Pancreas (tissue), 10 donors: Measurements from ENCODE around the gene DBF4. TPM values are rescaled to one million over a fixed set of nuclear protein-coding genes. Genes with fewer than 3 reads are reported as not detected.
"Not testable (repeated sequence)": the region's sequence is repeated elsewhere in the genome, so short reads cannot be mapped to it uniquely, and the experiment has no call there.

Experiments used
- ATAC-seq, 4 donors: fragments of 200-7000 bp; cut with Tn5 transposase; one replicate each; pipeline versions ENCODE4 v1.8.0 to v1.9.1; 2020; ENCODE audit warnings: mild to moderate bottlenecking in 4 of 4, moderate library complexity in 4 of 4
- DNase-seq, 6 donors: peaks; one replicate each; pipeline ENCODE4 v3.0.0-alpha.2; 2020
- FAIRE-seq: peaks from 2 replicates; lab custom pipeline; 2012; peaks lifted over from hg19 to GRCh38; lab: Jason Lieb, UNC
- H3K27ac ChIP-seq, 4 donors: fragments of 200-600 bp; sonication (generic); 1 replicate in 3 of 4; 2 replicates in 1 of 4; pipeline versions ENCODE4 v1.5.0 to v1.8.0; 2020
- H3K27me3 ChIP-seq, 4 donors: fragments of 200-600 bp; one replicate each; pipeline ENCODE4 v1.8.0; 2021
- H3K36me3 ChIP-seq, 3 donors: fragments of 200-600 bp; sonication (generic) in 1 of 3; one replicate each; pipeline versions ENCODE4 v1.5.0 to v1.8.0; 2020 to 2021
- H3K4me1 ChIP-seq, 3 donors: fragments of 200-600 bp; one replicate each; pipeline ENCODE4 v1.8.0; 2021
- H3K4me3 ChIP-seq, 4 donors: fragments of 200-600 bp; sonication (generic) in 2 of 4; one replicate each; pipeline versions ENCODE4 v1.5.0 to v1.8.0; 2020 to 2021
- H3K9me3 ChIP-seq, 4 donors: fragments of 200-600 bp; one replicate each; pipeline ENCODE4 v1.8.0; 2021
- WGBS, 2 donors: extraction: QIAGEN DNeasy Blood & Tissue Kit; methylation state at CpG; one replicate each; pipeline ENCODE4 v1.1.7; 2013; 5-methylcytosine and 5-hydroxymethylcytosine counted together
- intact Hi-C, 3 donors: fragments of 100-400 bp; cut with DNase I; formaldehyde crosslinking; loops; one replicate each; pipeline versions ENCODE4 v1.11.1 to v1.14.2; 2022
- polyA plus RNA-seq, 2 donors: library from polyadenylated mRNA; stranded (reverse); fragments of 200-250 nt; gene quantifications; one replicate each; pipeline ENCODE4 v1.2.3, GENCODE V29; 2013
- total RNA-seq, 6 donors: library from RNA; stranded (reverse); fragmentation: NEBNext Ultra II Directional in 4 of 6; extraction: Animal tissue kit (Norgen Biotek cat#: 25700) in 4 of 6; gene quantifications; one replicate each; pipeline versions ENCODE4 v1.2.1 to v1.2.4, GENCODE V29; 2021 to 2023
- TF ChIP-seq, protein P1 (sequence below), 4 donors: fragments of 200-600 bp; sonication (generic) in 3 of 4; IDR thresholded peaks; one replicate each; pipeline versions ENCODE4 v1.5.0 to v1.8.0; 2021; ENCODE audit warnings: antibody characterized with exemption in 4 of 4
- donor health status: healthy with polysubstance abuse.
- donor health status: DM: no; HTN: no; CAD: no; lungs with moderate emphysema.
- donor health status: DM: no; HTN: no; CAD: no.
- donor health status: control.
- donor health status: control.
- donor health status: Bipolar disorder and iron deficiency.
- donor health status: DM: yes; HTN: yes; CAD: no.
- donor health status: DM: no; HTN: no; CAD: no.
- donor health status: DM: no; HTN: no; CAD: no.
- donor health status: DM: yes; HTN: yes; CAD: no.

DBF4 gene
- total and polyA plus RNA-seq, 8 donors, result 2.3 to 4.4 (median 3.4) TPM

DNA sequence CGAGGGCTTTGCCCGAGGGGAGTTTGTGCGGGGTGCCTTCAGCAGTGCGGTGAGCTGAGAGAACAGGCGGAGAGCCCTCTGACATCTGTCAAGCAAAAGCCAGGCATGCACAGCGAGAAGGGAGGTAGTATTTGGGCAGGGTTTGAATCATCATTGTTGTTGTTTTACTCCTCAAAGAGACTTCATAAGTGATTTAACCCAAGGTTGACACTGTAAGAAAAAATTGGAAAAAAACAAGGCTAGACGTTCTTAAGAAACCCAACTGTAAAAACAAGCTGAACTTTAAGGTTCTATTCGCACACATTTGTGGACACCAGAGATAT lies 59.1 kb downstream of the DBF4 start:
- no peak overlapping the region for H3K27ac ChIP-seq
- H3K27me3 ChIP-seq, result no peaks in the 10 kb centered on the region
- ATAC-seq (no peak), DNase-seq (no peak), FAIRE-seq (no peak)
- H3K9me3 ChIP-seq, result no peaks in the 10 kb centered on the region
- intact Hi-C loops, result no loop called here
- WGBS, 2 donors, result 39 to 50% methylated on average over 8 of the region's 8 CpGs
- H3K4me1 ChIP-seq, result no peaks in the 10 kb centered on the region
- TF ChIP-seq, protein P1, sequence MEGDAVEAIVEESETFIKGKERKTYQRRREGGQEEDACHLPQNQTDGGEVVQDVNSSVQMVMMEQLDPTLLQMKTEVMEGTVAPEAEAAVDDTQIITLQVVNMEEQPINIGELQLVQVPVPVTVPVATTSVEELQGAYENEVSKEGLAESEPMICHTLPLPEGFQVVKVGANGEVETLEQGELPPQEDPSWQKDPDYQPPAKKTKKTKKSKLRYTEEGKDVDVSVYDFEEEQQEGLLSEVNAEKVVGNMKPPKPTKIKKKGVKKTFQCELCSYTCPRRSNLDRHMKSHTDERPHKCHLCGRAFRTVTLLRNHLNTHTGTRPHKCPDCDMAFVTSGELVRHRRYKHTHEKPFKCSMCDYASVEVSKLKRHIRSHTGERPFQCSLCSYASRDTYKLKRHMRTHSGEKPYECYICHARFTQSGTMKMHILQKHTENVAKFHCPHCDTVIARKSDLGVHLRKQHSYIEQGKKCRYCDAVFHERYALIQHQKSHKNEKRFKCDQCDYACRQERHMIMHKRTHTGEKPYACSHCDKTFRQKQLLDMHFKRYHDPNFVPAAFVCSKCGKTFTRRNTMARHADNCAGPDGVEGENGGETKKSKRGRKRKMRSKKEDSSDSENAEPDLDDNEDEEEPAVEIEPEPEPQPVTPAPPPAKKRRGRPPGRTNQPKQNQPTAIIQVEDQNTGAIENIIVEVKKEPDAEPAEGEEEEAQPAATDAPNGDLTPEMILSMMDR (IDR thresholded peaks at IDR 0.05), result no peak
- peak overlapping the region in 2 of 4 donors; percentile 49 to 63 for H3K4me3 ChIP-seq
- no peaks in the 10 kb centered on the region for H3K36me3 ChIP-seq

DNA sequence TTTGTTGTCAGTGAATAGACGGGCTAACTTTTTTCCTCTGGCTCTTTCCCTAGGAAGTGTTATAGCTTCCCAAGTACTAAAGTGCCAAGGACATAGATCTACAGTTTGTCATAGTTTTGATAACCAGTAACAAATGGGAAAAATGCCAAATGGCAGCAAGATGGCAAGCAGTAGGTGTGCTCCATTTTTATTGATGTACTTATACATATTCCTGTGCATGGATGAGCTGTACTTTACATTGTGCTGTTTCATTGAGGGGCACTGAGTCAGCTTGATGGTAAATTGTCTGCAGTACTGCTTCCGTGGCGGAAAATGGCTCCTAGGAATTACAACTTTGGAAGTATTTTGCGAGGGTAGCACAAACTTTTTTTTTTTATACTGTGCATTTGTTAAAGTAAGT lies 64.8 kb downstream of the DBF4 start:
- Histone ChIP-seq H3K27ac (no peak overlapping the region), H3K4me3 (no peak overlapping the region), H3K9me3 (no peaks in the 10 kb centered on the region), H3K27me3 (no peaks in the 10 kb centered on the region), H3K36me3 (no peaks in the 10 kb centered on the region), H3K4me1 (no peaks in the 10 kb centered on the region)
- TF ChIP-seq, protein P1 (IDR thresholded peaks at IDR 0.05), result no peak
- no peak for DNase-seq
- FAIRE-seq, result no peak
- no peak for ATAC-seq
- 87 to 90% methylated on average over 4 of the region's 4 CpGs for WGBS, 2 donors
- intact Hi-C loops, result no loop called here

DNA sequence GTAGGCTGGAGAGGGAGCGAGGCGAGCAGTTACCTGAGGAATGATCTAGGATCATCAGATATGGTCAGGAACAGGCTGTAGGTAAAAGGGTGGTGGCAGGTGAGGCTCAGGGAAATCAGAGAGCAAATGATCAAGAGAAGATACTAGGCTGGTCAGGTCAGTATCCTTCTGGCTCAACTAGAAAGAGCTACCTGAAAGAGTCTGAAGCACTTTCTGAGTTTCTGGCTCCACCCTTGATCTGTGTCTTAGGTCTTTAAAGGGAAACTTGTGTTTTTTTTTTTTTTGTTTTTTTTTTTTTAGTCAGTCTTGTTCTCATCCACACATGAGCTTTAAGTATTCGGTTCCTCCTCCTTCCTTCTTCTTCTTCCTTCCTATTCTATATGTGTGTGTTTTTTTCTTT lies 68.3 kb downstream of the DBF4 start:
- Histone ChIP-seq H3K27me3 (no peaks in the 10 kb centered on the region), H3K4me1 (no peaks in the 10 kb centered on the region), H3K36me3 (no peaks in the 10 kb centered on the region), H3K4me3 (no peak overlapping the region), H3K27ac (no peak overlapping the region), H3K9me3 (no peaks in the 10 kb centered on the region)
- ATAC-seq (no peak), FAIRE-seq (no peak), DNase-seq (no peak)
- TF ChIP-seq, protein P1 (IDR thresholded peaks at IDR 0.05), result no peak
- intact Hi-C loops, result no loop called here
- WGBS, 2 donors, result 78 to 92% methylated on average over 3 of the region's 3 CpGs

DNA sequence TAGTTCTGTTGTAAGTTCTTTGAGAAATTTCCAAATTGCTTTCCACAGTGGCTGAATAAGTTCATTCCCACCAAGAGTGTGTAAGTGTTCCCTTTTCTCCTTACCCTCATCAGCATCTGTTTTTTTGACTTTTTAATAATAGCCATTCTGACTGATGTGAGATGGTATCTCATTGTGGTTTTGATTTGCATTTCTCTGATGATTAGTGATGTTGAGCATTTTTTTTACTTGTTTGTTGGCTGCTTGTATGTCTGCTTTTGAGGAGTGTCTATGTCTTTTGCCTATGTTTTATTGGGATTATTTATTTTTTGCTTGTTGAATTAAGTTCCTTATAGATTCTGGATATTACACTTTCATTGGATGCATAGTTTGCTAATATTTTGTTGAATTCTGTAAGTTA lies 69.6 kb downstream of the DBF4 start:
- H3K9me3 ChIP-seq, DNase-seq, FAIRE-seq, H3K36me3 ChIP-seq, H3K27ac ChIP-seq, H3K4me1 ChIP-seq, intact Hi-C loops, H3K27me3 ChIP-seq, H3K4me3 ChIP-seq, ATAC-seq: not testable (repeated sequence)

DNA sequence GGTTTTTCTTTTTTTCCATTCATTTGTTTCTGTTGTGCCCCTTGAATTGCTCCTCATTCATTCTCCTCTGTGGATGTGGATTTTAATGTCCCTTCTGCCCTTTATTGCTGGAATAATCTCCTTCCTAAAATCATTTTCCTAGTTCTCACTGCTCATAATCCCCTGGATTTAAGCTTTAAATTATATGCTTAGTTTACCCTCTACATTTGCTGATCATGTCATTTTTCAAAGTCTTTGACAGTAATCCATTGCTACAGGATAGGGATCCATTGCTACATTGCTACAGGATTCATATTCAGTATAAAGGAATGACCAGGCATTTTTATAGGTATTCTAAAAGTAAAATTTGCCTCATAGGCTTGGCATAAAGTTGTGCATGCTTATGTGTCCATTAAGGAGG lies 72.1 kb downstream of the DBF4 start:
- FAIRE-seq (no peak), DNase-seq (no peak)
- intact Hi-C loops, result no loop called here

More for the DNA sequence above, 72.1 kb downstream of the DBF4 start:
- H3K4me3 ChIP-seq, result no peak overlapping the region
- no peaks in the 10 kb centered on the region for H3K9me3 ChIP-seq
- H3K4me1 ChIP-seq, result no peaks in the 10 kb centered on the region
- TF ChIP-seq, protein P1 (IDR thresholded peaks at IDR 0.05), result no peak
- H3K27ac ChIP-seq, result no peak overlapping the region
- no peaks in the 10 kb centered on the region for H3K36me3 ChIP-seq
- no peaks in the 10 kb centered on the region for H3K27me3 ChIP-seq
- no peak for ATAC-seq

Other genes with a start within 250 kb of the DBF4 start
- 1 to 10 TPM in 2 of 6 donors, under 1 TPM in 4; 0.31 to 1.2 (median 0.67) TPM for gene RUNDC3B, start 248.1 kb upstream of the DBF4 start, total RNA-seq
- 1 to 10 TPM in 1 of 2 donors, under 1 TPM in 1; 0.23 to 1.7 TPM for gene RUNDC3B, start 248.1 kb upstream of the DBF4 start, polyA plus RNA-seq
- gene SLC25A40, start 133 bp upstream of the DBF4 start, total RNA-seq, result 10 to 100 TPM in 1 of 6 donors, 1 to 10 TPM in 5; 5.3 to 13.1 (median 8.8) TPM
- 1 to 10 TPM; 2.7 to 6.4 TPM for gene SLC25A40, start 133 bp upstream of the DBF4 start, polyA plus RNA-seq
- 1 to 10 TPM in 3 of 6 donors, under 1 TPM in 3; 0.65 to 2.8 (median 0.93) TPM for gene ADAM22, start 57.8 kb downstream of the DBF4 start, total RNA-seq
- gene ADAM22, start 57.8 kb downstream of the DBF4 start, polyA plus RNA-seq, result 1 to 10 TPM in 1 of 2 donors, under 1 TPM in 1; 0.30 to 1.0 TPM